Left renal pelvis (tissue), 4 donors: Measurements from ENCODE around the gene ZNF770. TPM values are rescaled to one million over a fixed set of nuclear protein-coding genes. Genes with fewer than 3 reads are reported as not detected.

Experiments
- DNase-seq, 4 donors: peaks; one replicate each; pipeline ENCODE4 v3.0.0-alpha.2; 2013; ENCODE audit warnings: low read depth in 4 of 4, low spot score in 3 of 4
- polyA plus RNA-seq, 4 donors: library from polyadenylated mRNA; unstranded; fragments of 120-200 nt; gene quantifications; one replicate each; pipeline ENCODE4 v1.2.1, GENCODE V29; 2013; ENCODE audit not compliant: insufficient read length in 4 of 4

Gene ZNF770, protein sequence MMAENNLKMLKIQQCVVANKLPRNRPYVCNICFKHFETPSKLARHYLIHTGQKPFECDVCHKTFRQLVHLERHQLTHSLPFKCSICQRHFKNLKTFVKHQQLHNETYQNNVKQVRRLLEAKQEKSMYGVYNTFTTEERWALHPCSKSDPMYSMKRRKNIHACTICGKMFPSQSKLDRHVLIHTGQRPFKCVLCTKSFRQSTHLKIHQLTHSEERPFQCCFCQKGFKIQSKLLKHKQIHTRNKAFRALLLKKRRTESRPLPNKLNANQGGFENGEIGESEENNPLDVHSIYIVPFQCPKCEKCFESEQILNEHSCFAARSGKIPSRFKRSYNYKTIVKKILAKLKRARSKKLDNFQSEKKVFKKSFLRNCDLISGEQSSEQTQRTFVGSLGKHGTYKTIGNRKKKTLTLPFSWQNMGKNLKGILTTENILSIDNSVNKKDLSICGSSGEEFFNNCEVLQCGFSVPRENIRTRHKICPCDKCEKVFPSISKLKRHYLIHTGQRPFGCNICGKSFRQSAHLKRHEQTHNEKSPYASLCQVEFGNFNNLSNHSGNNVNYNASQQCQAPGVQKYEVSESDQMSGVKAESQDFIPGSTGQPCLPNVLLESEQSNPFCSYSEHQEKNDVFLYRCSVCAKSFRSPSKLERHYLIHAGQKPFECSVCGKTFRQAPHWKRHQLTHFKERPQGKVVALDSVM
- 10 to 100 TPM; 44.2 to 81.2 (median 63.1) TPM for polyA plus RNA-seq

GRCh38 chr15:34988027-34988902 is at the start of gene ZNF770:
TSS of gene ZNF770 (minus strand) at chr15:34988287. CDS start at chr15:34983434, 4,853 bp downstream.
- DNase-seq: peak; percentile 60 to 77 (median 71)

- DNase-seq: no peak
Observed at GRCh38 chr15:35028235-35028984, 40.3 kb upstream of the ZNF770 start.

GRCh38 chr15:35023804-35024203 is 35.7 kb upstream of the ZNF770 start:
- no peak for DNase-seq

DNA sequence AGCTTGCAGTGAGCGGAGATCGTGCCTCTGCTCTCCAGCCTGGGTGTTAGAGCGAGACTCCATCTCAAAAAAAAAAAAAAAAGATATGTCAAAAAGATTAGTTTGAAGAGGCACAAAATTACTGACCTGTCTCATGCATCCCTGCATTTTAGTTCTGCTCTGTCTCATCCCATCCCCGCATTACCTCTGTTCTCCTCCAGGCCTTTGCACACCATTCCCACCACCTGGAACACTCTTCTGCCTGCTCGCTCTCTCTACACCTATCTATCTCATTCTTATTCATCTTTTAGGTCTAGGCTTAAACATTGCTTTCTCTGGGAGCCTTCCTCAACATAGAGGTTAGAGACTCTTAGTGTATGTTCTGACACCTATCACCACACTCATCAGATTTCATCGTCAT is 32.9 kb upstream of the ZNF770 start:
- no peak for DNase-seq

- peak in 2 of 4 donors; percentile 16 to 27 for DNase-seq
Observed at GRCh38 chr15:35019404-35020327, 31.6 kb upstream of the ZNF770 start.

- DNase-seq: no peak
Observed at GRCh38 chr15:35014241-35014640, 26.2 kb upstream of the ZNF770 start.

DNA sequence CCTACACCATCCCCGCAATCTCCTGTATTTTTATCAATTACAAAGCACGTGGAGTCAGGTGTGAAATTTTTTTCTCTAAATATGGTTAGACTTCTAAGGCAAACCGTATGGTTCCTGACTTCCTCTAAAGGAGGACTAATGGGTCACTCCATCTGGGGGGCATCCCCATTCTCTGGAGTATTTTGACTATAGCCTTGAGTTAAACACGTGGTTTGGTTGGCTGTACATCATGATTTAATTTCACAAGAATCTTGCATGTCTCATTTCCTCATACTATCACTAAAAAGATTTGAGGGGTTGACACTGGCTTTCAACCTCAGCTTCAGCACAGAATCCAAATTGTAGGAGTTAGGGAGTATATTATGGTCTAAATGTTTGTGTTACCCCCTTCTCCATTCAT is 25.3 kb upstream of the ZNF770 start:
- no peak for DNase-seq

- no peak for DNase-seq
Observed at GRCh38 chr15:35007397-35007796, 19.3 kb upstream of the ZNF770 start.

GRCh38 chr15:35005933-35006332 is 17.8 kb upstream of the ZNF770 start:
- DNase-seq: no peak

- no peak for DNase-seq
Observed at GRCh38 chr15:35003928-35004327, 15.8 kb upstream of the ZNF770 start.

GRCh38 chr15:35000511-35000910 is 12.4 kb upstream of the ZNF770 start:
- no peak for DNase-seq

GRCh38 chr15:34999906-35000305 is 11.8 kb upstream of the ZNF770 start:
- DNase-seq: no peak

- DNase-seq: no peak
Observed at GRCh38 chr15:34994925-34995324, 6.8 kb upstream of the ZNF770 start.

DNA sequence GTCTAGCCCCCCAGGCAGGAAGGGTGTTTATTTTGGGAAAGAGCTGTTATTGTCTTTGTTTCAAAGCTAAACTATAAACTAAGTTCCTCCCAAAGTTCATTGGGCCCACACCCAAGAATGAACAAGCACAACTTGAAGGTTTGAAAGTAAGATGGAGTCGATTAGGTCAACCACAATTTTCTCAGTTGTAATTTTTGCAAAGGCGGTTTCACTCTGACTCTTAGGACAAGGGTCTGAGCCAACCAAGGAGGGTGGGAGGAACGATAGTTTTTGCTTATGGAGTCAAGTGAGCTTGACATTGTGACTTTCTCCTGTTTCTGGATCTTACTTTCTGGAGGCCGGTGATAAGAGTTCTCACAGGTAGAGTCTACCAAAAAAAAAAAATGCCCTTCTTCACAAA is 5.8 kb upstream of the ZNF770 start:
- DNase-seq: no peak

- DNase-seq: no peak
Observed at GRCh38 chr15:34993412-34993811, 5.3 kb upstream of the ZNF770 start.

DNA sequence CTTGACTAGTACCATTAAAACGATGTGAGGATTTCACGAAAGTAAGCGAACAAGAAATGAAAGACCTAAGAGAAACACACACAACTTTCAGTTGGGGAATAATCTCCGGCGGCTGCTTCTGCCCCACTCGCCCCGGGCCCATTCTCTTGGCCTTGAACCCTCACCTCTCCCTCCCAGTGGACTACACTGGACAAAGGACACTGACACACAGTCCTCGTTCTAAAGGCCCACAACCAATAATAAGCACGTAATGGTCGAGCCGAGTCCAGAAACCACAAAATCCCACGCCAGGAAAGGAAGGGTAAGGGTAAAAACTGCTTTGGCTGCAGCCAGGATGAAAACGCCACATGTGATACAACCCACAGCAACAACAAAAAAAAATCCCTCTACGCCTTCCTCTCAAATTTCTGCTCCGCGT is 469 bp downstream of the ZNF770 start:
- no peak for DNase-seq

GRCh38 chr15:34986771-34987480 is 1.2 kb downstream of the ZNF770 start:
- no peak for DNase-seq

DNA sequence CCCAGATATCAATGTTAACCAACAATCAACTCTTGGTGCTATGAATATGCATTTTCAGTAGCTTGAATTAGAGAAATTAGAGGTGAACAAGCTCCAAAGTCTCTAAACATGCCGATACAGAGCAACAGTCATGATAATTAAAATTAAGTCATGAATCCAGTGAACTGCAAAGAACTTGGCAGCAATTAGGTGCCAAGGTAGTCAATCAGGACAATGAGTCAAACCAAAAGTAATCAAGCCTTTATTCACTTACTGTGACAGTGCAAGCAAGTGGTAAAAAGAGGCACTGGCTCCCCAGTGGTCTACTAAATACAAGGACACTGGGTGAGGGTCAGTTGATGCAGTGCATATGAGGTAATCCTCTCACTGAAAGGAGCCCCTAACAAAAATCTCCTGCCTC is 1.8 kb downstream of the ZNF770 start:
- no peak for DNase-seq
